ENCODE measurements around the gene FNDC3B.
A peak's percentile ranks its signal among the peaks of the same experiment; 100 is the strongest.

The FNDC3B gene

GRCh38 chr3:172098698-172099494 is 59.5 kb downstream of the FNDC3B start:
- DNase-seq, result no peak

GRCh38 chr3:172099495-172099808 is 60.1 kb downstream of the FNDC3B start:
- DNase-seq, result no peak

- DNase-seq, result no peak
These were observed 61.1 kb downstream of the FNDC3B start for GRCh38 chr3:172100482-172100881.

- no peak for DNase-seq
These were observed 61.7 kb downstream of the FNDC3B start for GRCh38 chr3:172101107-172101506.

GRCh38 chr3:172102123-172102882 is 62.9 kb downstream of the FNDC3B start:
- DNase-seq, result peak; percentile 76

GRCh38 chr3:172102883-172103310 is 63.5 kb downstream of the FNDC3B start:
- DNase-seq, result no peak

- DNase-seq, result no peak
These were observed 64.3 kb downstream of the FNDC3B start for GRCh38 chr3:172103724-172104123.

- peak; percentile 43 for DNase-seq
These were observed 65.2 kb downstream of the FNDC3B start for GRCh38 chr3:172104471-172105072.

GRCh38 chr3:172106037-172106954 is 66.9 kb downstream of the FNDC3B start:
- DNase-seq, result no peak

- DNase-seq, result peak; percentile 97
These were observed 67.6 kb downstream of the FNDC3B start for GRCh38 chr3:172106989-172107388.

- peak; percentile 67 for DNase-seq
These were observed 68.0 kb downstream of the FNDC3B start for GRCh38 chr3:172107403-172107802.

- DNase-seq, result no peak
These were observed 70.9 kb downstream of the FNDC3B start for GRCh38 chr3:172110127-172110779.

GRCh38 chr3:172111163-172111562 is 71.8 kb downstream of the FNDC3B start:
- no peak for DNase-seq

- DNase-seq, result no peak
These were observed 72.8 kb downstream of the FNDC3B start for GRCh38 chr3:172112078-172112733.

GRCh38 chr3:172112734-172113120 is 73.3 kb downstream of the FNDC3B start:
- DNase-seq, result no peak

- DNase-seq, result no peak
These were observed 74.3 kb downstream of the FNDC3B start for GRCh38 chr3:172113710-172114109.

GRCh38 chr3:172115059-172115458 is 75.7 kb downstream of the FNDC3B start:
- DNase-seq, result no peak

- DNase-seq, result no peak
These were observed 76.4 kb downstream of the FNDC3B start for GRCh38 chr3:172115787-172116186.

- no peak for DNase-seq
These were observed 78.6 kb downstream of the FNDC3B start for GRCh38 chr3:172118019-172118418.

GRCh38 chr3:172119266-172119969 is 80.0 kb downstream of the FNDC3B start:
- DNase-seq, result no peak

GRCh38 chr3:172120912-172121311 is 81.5 kb downstream of the FNDC3B start:
- no peak for DNase-seq

Data from hematopoietic multipotent progenitor cell treated with erythropoietin and hydrocortisone succinate and interleukin-3 and kit ligand, for 4 days (in vitro differentiated cells).